ENCODE measurements around the gene MPP2. TPM values are rescaled to one million over a fixed set of nuclear protein-coding genes. Genes with fewer than 3 reads are reported as not detected.

Gene MPP2
- total and polyA plus RNA-seq, 4 donors, result 0.05 to 0.25 (median 0.09) TPM

- TF ChIP-seq CTCF (IDR thresholded peaks at IDR 0.05; ENCODE audit: low read depth, low read length, missing input control), result no peak
Measured at GRCh38 chr17:43927060-43927864, 19.9 kb upstream of the MPP2 start (continued).

GRCh38 chr17:43924558-43924957, 17.2 kb upstream of the MPP2 start:
- H3K9me3 ChIP-seq (ENCODE audit: control insufficient read depth in 4 of 4, low read length in 3 of 4), result no peaks in the 10 kb centered on the region
- TF ChIP-seq TAF1 (conservative IDR thresholded peaks at IDR 0.05), result no peak
- no peak for TF ChIP-seq HNF4A (conservative IDR thresholded peaks at IDR 0.05)
- no peak for TF ChIP-seq RXRA (IDR thresholded peaks at IDR 0.05)
- no peak for TF ChIP-seq NR2F2 (IDR thresholded peaks at IDR 0.05)
- TF ChIP-seq GABPA (IDR thresholded peaks at IDR 0.05 in 1 of 2, conservative IDR thresholded peaks at IDR 0.05 in 1 of 2), result no peak
- no peak for TF ChIP-seq JUND (IDR thresholded peaks at IDR 0.05)
- TF ChIP-seq ATF3 (IDR thresholded peaks at IDR 0.05), result no peak
- no peak for TF ChIP-seq REST (IDR thresholded peaks at IDR 0.05)
- TF ChIP-seq FOXA2 (IDR thresholded peaks at IDR 0.05), result no peak
- no peak for TF ChIP-seq FOXA1 (IDR thresholded peaks at IDR 0.05)
- no peak for TF ChIP-seq MAX (IDR thresholded peaks at IDR 0.05)
- no peak for TF ChIP-seq EGR1 (IDR thresholded peaks at IDR 0.05; ENCODE audit: low read depth in 2 of 2)
- no peak for TF ChIP-seq SP1 (IDR thresholded peaks at IDR 0.05)
- TF ChIP-seq ZBTB33 (IDR thresholded peaks at IDR 0.05), result no peak
- H3K36me3 ChIP-seq (ENCODE audit: control insufficient read depth in 4 of 4, insufficient read depth in 3 of 4, low read depth in 1 of 4, low read length in 3 of 4), result no peaks in the 10 kb centered on the region
- no peak for DNase-seq (ENCODE audit: low spot score)
- peaks cover 0 to 2% (median 0%) of the 10 kb centered on the region in 4 donors for H3K27me3 ChIP-seq (ENCODE audit: control insufficient read depth in 4 of 4, insufficient read depth in 4 of 4, low read length in 3 of 4)
- 80% methylated on average over 2 of the region's 2 CpGs for WGBS
- H3K4me1 ChIP-seq (ENCODE audit: control insufficient read depth in 4 of 4, insufficient read depth in 4 of 4, low read length in 3 of 4), result peaks cover 3 to 7% (median 4%) of the 10 kb centered on the region in 4 donors
- H3K9ac ChIP-seq (ENCODE audit: low read depth in 1 of 2, low read length in 2 of 2), result no peak overlapping the region
- no peak overlapping the region for H3K27ac ChIP-seq (ENCODE audit: low read depth in 1 of 2, low read length in 2 of 2)
- H3K4me3 ChIP-seq (ENCODE audit: low read depth in 1 of 3, low read length in 3 of 3), result no peak overlapping the region

Data from liver (tissue), 9 donors.